SU-DHL-6 (cell line): ENCODE results near the gene ADAMTS14.

Experiments used
- CTCF ChIP-seq: fragments of 200-600 bp; sonication (generic); IDR thresholded peaks from one replicate; pipeline ENCODE4 v1.5.1; 2017; ENCODE audit warnings: antibody characterized with exemption, mild to moderate bottlenecking, low read length, moderate library complexity; ENCODE audit not compliant: insufficient read depth, poor library complexity, severe bottlenecking
- EZH2phosphoT487 ChIP-seq: fragments of 200-600 bp; sonication (generic), shearing (Covaris generic); conservative IDR thresholded peaks from 2 replicates; pipeline ENCODE4 v1.6.1; 2018; ENCODE audit warnings: mild to moderate bottlenecking, antibody characterized with exemption, low read length, moderate library complexity, mixed read lengths

GRCh38 chr10:70698211-70698610 is 25.9 kb downstream of the ADAMTS14 start:
- TF ChIP-seq CTCF (no peak), EZH2phosphoT487 (no peak)
